ENCODE measurements around the gene BPIFA3. TPM values are rescaled to one million over a fixed set of nuclear protein-coding genes. Genes with fewer than 3 reads are reported as not detected.

Gene BPIFA3
- total RNA-seq, 4 donors from 2014 or later: not detected

DNA sequence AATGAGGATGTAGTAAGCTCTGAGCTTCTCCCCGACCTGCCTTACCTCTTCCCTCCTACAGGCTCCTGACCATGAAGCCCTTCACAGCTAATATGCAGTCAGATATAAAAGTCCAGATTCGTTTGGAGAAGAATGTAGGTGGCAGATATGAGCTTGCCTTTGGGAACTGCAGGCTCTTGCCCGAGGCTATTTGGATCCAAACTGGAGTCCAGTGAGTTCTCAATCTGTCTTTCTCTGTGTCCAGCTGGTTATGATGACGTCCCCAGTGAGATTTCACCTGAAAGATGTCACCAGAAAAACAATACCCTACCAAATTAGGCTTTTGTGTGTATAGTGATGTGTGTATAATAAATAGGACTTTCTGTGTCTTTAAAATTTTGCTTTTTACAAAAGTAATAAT is 14.7 kb upstream of the BPIFA3 start:
- TF ChIP-seq EP300 (IDR thresholded peaks at IDR 0.05) (no peak), CTCF (IDR thresholded peaks at IDR 0.05) (no peak), POLR2A (IDR thresholded peaks at IDR 0.05; ENCODE audit: low read depth) (no peak), POLR2AphosphoS5 (IDR thresholded peaks at IDR 0.05) (no peak)
- intact Hi-C loops (cut with DNase I): no loop called here
- Histone ChIP-seq H3K36me3 (no peaks in the 10 kb centered on the region), H3K27me3 (peaks cover 0 to 47% (median 0%) of the 10 kb centered on the region in 4 donors), H3K4me3 (no peak overlapping the region), H3K4me1 (no peaks in the 10 kb centered on the region), H3K27ac (replicated peaks in 1 of 4) (no peak overlapping the region), H3K9me3 (no peaks in the 10 kb centered on the region)
- WGBS: 51% methylated on average over 4 of the region's 4 CpGs
- DNase-seq (ENCODE audit: extremely low spot score): no peak

DNA sequence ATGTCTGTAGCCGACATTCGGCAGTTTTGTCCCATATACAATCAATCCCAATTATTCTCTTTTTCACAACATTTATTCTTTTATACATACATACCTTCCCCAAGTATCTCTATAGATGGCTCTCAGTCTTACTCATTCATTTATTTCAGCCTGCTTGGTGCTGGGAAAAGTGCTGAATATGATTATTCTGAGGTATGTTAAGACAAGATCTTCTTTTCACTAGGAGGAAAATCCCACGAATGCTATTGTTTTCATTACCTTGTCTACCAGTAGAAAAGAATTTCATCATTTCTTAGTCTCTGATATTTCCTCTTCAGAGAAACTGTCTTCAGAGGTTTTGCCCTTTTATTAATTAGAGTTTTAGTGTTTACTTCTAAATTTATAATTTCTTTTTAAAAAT is 13.7 kb upstream of the BPIFA3 start:
- no peaks in the 10 kb centered on the region for H3K4me1 ChIP-seq
- DNase-seq (ENCODE audit: extremely low spot score): no peak
- 83% methylated on average over 3 of the region's 3 CpGs for WGBS
- intact Hi-C loops (cut with DNase I): no loop called here
- TF ChIP-seq POLR2AphosphoS5 (IDR thresholded peaks at IDR 0.05): no peak
- no peak for TF ChIP-seq POLR2A (IDR thresholded peaks at IDR 0.05; ENCODE audit: low read depth)
- TF ChIP-seq EP300 (IDR thresholded peaks at IDR 0.05): no peak
- H3K27me3 ChIP-seq: peaks cover 0 to 42% (median 0%) of the 10 kb centered on the region in 4 donors
- H3K36me3 ChIP-seq: no peaks in the 10 kb centered on the region
- no peak overlapping the region for H3K27ac ChIP-seq (replicated peaks in 1 of 4)
- no peak overlapping the region for H3K4me3 ChIP-seq
- H3K9me3 ChIP-seq: no peaks in the 10 kb centered on the region

DNA sequence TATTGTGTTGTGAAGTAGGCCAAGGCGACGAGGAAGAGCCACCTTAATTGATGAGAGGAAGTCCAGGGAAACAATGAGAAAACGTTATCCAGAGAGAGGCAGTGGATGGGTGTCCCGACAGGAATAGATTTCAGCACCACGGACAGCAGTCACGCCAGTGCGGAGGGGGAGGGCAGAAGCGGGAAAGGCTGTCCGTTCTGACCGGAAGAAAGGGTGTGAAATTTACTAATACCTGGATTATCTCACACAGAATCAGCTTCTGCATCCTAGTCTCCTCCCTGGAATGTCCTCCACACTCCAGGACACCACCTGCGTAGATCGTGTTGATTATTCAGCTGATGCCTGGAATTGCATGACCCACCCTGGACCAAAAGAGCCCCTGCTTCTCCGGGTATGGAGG is 7.4 kb upstream of the BPIFA3 start:
- WGBS: 3% methylated on average over 13 of the region's 13 CpGs
- DNase-seq (ENCODE audit: extremely low spot score): no peak
- Histone ChIP-seq H3K36me3 (no peaks in the 10 kb centered on the region), H3K9me3 (no peaks in the 10 kb centered on the region), H3K27ac (replicated peaks in 1 of 4) (no peak overlapping the region), H3K27me3 (peaks cover 0 to 70% (median 0%) of the 10 kb centered on the region in 4 donors), H3K4me1 (no peaks in the 10 kb centered on the region), H3K4me3 (no peak overlapping the region)
- TF ChIP-seq EP300 (IDR thresholded peaks at IDR 0.05): no peak
- TF ChIP-seq POLR2AphosphoS5 (IDR thresholded peaks at IDR 0.05): peak in 1 of 2 donors; percentile 18
- no peak for TF ChIP-seq CTCF (IDR thresholded peaks at IDR 0.05)
- no peak for TF ChIP-seq POLR2A (IDR thresholded peaks at IDR 0.05; ENCODE audit: low read depth)
- intact Hi-C loops (cut with DNase I): no loop called here

DNA sequence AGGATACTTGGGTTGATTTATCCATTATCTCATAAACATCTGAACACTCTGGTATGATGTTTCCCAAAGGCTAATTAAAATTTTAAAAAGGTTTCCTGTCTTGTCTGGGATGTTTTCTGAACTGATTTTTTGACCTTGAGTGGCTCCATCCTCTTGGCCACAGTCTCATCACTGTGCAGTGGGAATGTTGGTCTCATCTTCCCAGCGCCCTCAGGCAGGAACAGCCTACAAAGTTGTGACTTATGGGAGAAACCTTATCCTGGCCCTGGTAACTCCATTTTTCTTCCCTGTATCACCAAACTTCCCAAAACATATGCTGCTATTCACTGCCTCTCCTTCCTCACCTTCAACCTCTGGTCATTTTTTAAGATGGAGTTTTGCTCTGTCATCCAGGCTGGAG is 6.8 kb upstream of the BPIFA3 start:
- TF ChIP-seq CTCF (IDR thresholded peaks at IDR 0.05) (no peak), POLR2A (IDR thresholded peaks at IDR 0.05; ENCODE audit: low read depth) (no peak), POLR2AphosphoS5 (IDR thresholded peaks at IDR 0.05) (no peak), EP300 (IDR thresholded peaks at IDR 0.05) (no peak)
- WGBS: 61% methylated on average over 1 of the region's 1 CpG

DNA sequence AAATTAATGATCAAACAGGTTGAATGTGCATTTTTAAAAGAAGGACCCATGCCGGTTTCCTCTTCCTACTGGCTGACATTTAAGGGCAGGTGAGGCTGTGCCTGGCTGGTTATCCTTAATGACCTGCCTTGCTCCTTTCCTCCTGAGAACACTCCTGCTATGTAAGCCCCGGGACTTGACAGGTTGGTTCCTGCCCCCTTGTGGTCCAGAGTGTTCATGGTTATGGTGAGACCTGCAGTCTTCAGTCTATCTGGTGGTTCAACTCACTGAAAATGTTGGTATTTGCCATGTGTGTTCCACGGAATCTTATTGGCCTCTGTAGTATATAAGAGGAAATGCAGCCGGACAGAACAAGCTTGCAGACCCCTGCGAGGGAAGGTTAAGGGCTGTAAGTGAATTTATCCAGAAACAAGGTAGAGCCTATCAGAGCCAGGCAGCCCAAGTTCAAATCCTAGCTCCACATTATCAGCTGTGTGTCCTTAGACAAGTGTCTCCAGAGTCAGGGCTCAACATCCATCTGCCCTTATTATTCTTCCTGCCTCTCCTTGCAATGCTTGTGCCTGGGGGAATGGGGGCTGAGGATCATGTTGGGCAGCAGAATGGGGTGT is 5.2 kb upstream of the BPIFA3 start:
- no peaks in the 10 kb centered on the region for H3K36me3 ChIP-seq
- no peaks in the 10 kb centered on the region for H3K4me1 ChIP-seq
- no peak overlapping the region for H3K27ac ChIP-seq (replicated peaks in 1 of 4)
- no peak for TF ChIP-seq POLR2A (IDR thresholded peaks at IDR 0.05; ENCODE audit: low read depth)
- TF ChIP-seq CTCF (IDR thresholded peaks at IDR 0.05): peak in 1 of 3 experiments; percentile 6
- H3K27me3 ChIP-seq: peaks cover 0 to 63% (median 0%) of the 10 kb centered on the region in 4 donors
- intact Hi-C loops (cut with DNase I): no loop called here
- H3K9me3 ChIP-seq: no peaks in the 10 kb centered on the region
- 27% methylated on average over 5 of the region's 5 CpGs for WGBS
- no peak overlapping the region for H3K4me3 ChIP-seq
- DNase-seq (ENCODE audit: extremely low spot score): no peak

More for the DNA sequence above, 6.8 kb upstream of the BPIFA3 start:
- H3K4me3 ChIP-seq: no peak overlapping the region
- no peak for DNase-seq (ENCODE audit: extremely low spot score)
- H3K27ac ChIP-seq (replicated peaks in 1 of 4): no peak overlapping the region
- H3K27me3 ChIP-seq: peaks cover 0 to 72% (median 0%) of the 10 kb centered on the region in 4 donors
- intact Hi-C loops (cut with DNase I): no loop called here
- H3K36me3 ChIP-seq: no peaks in the 10 kb centered on the region
- no peaks in the 10 kb centered on the region for H3K4me1 ChIP-seq
- H3K9me3 ChIP-seq: no peaks in the 10 kb centered on the region

Measured in esophagus muscularis mucosa (tissue), 4 donors.